ENCODE measurements around the gene SOX21.

DNA sequence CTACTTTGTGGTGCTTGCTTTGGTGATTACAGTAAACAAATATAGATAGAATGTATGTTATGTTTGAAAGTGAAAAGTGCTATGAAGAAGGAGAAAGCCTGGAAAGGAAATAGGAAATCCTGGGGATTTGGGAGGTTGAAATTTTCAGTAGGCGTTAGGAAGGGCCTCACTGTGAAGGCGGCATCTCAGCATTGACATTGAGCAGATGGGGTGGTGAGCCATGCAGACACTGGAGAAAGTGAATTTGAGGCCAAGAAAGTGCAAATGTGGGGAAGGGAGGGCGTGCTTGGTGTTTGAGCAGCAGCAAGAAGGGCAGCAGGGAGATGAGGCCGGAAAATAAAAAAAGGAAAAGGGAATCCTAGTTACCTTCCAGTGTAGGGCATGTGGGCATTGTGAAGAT, 20.3 kb downstream of the SOX21 start:
- TF ChIP-seq, protein P1, sequence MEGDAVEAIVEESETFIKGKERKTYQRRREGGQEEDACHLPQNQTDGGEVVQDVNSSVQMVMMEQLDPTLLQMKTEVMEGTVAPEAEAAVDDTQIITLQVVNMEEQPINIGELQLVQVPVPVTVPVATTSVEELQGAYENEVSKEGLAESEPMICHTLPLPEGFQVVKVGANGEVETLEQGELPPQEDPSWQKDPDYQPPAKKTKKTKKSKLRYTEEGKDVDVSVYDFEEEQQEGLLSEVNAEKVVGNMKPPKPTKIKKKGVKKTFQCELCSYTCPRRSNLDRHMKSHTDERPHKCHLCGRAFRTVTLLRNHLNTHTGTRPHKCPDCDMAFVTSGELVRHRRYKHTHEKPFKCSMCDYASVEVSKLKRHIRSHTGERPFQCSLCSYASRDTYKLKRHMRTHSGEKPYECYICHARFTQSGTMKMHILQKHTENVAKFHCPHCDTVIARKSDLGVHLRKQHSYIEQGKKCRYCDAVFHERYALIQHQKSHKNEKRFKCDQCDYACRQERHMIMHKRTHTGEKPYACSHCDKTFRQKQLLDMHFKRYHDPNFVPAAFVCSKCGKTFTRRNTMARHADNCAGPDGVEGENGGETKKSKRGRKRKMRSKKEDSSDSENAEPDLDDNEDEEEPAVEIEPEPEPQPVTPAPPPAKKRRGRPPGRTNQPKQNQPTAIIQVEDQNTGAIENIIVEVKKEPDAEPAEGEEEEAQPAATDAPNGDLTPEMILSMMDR (IDR thresholded peaks at IDR 0.05; ENCODE audit: control extremely low read depth in 1 of 3, insufficient read depth in 1 of 3, low read depth in 1 of 3, low read length in 3 of 3): no peak
- TF ChIP-seq SP4 (IDR thresholded peaks at IDR 0.05; ENCODE audit: low read length): no peak
- TF ChIP-seq EP300 (IDR thresholded peaks at IDR 0.05; ENCODE audit: borderline replicate concordance in 1 of 2, low read depth in 2 of 2, low read length in 2 of 2): no peak
- no peak for TF ChIP-seq CHD2 (IDR thresholded peaks at IDR 0.05; ENCODE audit: low read length)
- no peak for TF ChIP-seq NRF1 (IDR thresholded peaks at IDR 0.05; ENCODE audit: low read depth, low read length)
- no peak for TF ChIP-seq EZH2 (IDR thresholded peaks at IDR 0.05; ENCODE audit: low read depth, low read length, severe bottlenecking)
- no peak for TF ChIP-seq POLR2A (IDR thresholded peaks at IDR 0.05; ENCODE audit: control extremely low read depth in 1 of 2, low read depth in 2 of 2, low read length in 2 of 2)
